Left lobe of liver (tissue), 2 donors: ENCODE results near the gene GRM8. TPM values are rescaled to one million over a fixed set of nuclear protein-coding genes. Genes with fewer than 3 reads are reported as not detected.

Experiments
- ATAC-seq: fragments of 200-7000 bp; cut with Tn5 transposase; one replicate; pipeline ENCODE4 v1.9.1; 2020; ENCODE audit warnings: mild to moderate bottlenecking, moderate library complexity
- DNase-seq: peaks from one replicate; pipeline ENCODE4 v3.0.0-alpha.2; 2020; ENCODE audit warnings: low spot score
- total RNA-seq: library from RNA; stranded (reverse); gene quantifications from one replicate; pipeline ENCODE4 v1.2.1, GENCODE V29; 2021
- donor health status: DM: no; HTN: no; CAD: no; lungs with moderate emphysema.
- donor health status: DM: no; HTN: yes; CAD: no.

Gene GRM8
- total RNA-seq, 1 donor from 2014 or later: 6.7 TPM

- no peak for ATAC-seq
- DNase-seq: no peak
These were observed 854.5 kb downstream of the GRM8 start for GRCh38 chr7:126398285-126398684.

- no peak for DNase-seq
- ATAC-seq: no peak
These were observed 858.3 kb downstream of the GRM8 start for GRCh38 chr7:126394406-126394805.

Other genes with a start within 250 kb of the GRM8 start
- 13.0 TPM for gene ZNF800, start 139.8 kb upstream of the GRM8 start, total RNA-seq